Erythroblast (primary cell): ENCODE results near the gene CHMP5.

Experiments used
- GATA1 ChIP-seq: IDR thresholded peaks from 2 replicates; pipeline ENCODE4 v1.6.1; 2011; ENCODE audit warnings: low read depth, mild to moderate bottlenecking, control low read depth, low read length, moderate library complexity
- POLR2A ChIP-seq: IDR thresholded peaks from 2 replicates; pipeline ENCODE4 v1.6.1; 2011; ENCODE audit warnings: mild to moderate bottlenecking, low read length

GRCh38 chr9:33241298-33241697 is 23.6 kb upstream of the CHMP5 start:
- no peak for TF ChIP-seq POLR2A
- TF ChIP-seq GATA1: no peak
